Upper lobe of left lung (tissue), 4 donors: Measurements from ENCODE around the gene TRIM38.

Source experiments
- EP300 ChIP-seq, 4 donors: sonication (generic); formaldehyde crosslinking; IDR thresholded peaks; one replicate each; pipeline ENCODE4 v1.5.1; 2017; ENCODE audit warnings: antibody characterized with exemption in 4 of 4, control low read depth in 2 of 4
- POLR2A ChIP-seq, 4 donors: fragments of 450-650 bp; IDR thresholded peaks; one replicate each; pipeline ENCODE4 v1.5.1; 2016 to 2017; ENCODE audit warnings: antibody characterized with exemption in 4 of 4, mild to moderate bottlenecking in 2 of 4
- TF ChIP-seq, protein P1 (sequence below), 6 experiments: fragments of 450-650 bp in 4 of 6; fragments of 200-600 bp in 2 of 6; sonication (generic) in 2 of 6; IDR thresholded peaks; one replicate each; pipeline ENCODE4 v1.5.1; 2016 to 2019; ENCODE audit warnings: antibody characterized with exemption in 6 of 6

DNA sequence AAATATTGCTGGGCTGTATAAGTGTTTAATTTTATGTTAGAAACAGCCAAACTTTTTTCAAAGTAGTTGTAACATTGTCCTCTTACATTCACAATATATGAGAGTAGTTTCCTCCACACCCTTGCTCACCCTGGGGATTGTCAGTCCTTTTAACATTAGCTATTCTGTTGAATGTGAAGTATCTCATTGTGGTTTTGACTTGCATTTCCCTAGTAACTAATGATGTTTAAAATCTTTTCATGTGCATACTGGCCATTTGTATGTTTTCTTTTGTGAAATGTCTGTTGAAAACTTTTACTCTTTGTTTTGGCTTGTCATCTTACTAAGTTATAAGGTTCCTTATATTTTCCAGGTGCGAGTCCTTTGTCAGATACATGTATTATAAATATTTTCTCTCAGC, 32.9 kb downstream of the TRIM38 start:
- no peak for TF ChIP-seq POLR2A (IDR thresholded peaks at IDR 0.05)
- TF ChIP-seq, protein P1, sequence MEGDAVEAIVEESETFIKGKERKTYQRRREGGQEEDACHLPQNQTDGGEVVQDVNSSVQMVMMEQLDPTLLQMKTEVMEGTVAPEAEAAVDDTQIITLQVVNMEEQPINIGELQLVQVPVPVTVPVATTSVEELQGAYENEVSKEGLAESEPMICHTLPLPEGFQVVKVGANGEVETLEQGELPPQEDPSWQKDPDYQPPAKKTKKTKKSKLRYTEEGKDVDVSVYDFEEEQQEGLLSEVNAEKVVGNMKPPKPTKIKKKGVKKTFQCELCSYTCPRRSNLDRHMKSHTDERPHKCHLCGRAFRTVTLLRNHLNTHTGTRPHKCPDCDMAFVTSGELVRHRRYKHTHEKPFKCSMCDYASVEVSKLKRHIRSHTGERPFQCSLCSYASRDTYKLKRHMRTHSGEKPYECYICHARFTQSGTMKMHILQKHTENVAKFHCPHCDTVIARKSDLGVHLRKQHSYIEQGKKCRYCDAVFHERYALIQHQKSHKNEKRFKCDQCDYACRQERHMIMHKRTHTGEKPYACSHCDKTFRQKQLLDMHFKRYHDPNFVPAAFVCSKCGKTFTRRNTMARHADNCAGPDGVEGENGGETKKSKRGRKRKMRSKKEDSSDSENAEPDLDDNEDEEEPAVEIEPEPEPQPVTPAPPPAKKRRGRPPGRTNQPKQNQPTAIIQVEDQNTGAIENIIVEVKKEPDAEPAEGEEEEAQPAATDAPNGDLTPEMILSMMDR (IDR thresholded peaks at IDR 0.05), result no peak
- TF ChIP-seq EP300 (IDR thresholded peaks at IDR 0.05), result no peak
